ENCODE results near the gene TBCD.

The TBCD gene

DNA sequence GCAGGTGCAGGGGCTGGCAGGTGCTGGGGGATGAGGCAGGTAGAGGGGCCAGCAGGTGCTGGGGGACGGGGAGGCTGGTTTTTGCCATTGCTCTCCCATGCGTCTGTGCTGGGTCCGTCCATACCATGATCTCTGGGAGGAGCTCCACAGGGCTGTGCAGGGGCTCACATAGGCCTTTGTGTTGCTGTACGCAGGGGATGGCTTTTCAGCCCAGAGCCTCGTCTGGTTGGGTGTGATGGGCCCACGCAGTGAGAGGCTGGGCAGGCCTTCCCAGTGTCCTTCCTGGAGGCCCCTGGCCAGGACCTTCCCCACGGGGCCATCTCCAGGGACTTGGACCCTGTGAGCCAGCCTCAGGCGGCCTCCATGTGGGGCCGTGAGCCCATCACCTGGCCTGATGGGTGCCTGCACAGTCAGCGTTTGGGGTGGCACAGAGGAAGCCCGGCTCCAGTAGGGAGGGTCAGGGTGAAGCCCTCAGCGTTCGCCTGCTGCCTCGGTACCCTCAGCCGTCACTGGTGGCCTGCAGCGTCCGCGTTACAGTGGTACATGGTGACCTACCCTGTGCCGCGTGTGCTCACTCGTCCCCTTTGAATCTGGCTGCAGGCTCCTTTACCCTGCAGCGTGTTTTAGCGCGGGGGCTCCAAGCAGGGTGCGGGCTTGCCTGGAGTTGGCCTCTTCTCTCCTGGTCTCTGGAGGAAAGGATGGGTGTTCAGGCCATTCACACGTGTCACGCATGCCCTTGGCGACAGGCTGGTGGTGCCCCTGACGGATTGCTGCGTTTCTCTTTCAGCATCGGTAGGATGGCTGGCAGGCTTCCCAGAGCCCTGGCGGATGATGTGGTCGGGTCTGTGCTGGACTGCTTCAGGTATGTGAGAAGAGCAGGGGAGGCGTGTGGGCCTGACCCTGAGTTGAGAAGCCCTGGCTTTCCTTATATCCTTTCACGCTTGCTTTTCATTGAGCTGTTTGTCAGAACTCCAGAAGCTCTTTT, 57.3 kb downstream of the TBCD start:
- DNase-seq (ENCODE audit: low read depth in 2 of 2, low spot score in 1 of 2) = no peak

DNA sequence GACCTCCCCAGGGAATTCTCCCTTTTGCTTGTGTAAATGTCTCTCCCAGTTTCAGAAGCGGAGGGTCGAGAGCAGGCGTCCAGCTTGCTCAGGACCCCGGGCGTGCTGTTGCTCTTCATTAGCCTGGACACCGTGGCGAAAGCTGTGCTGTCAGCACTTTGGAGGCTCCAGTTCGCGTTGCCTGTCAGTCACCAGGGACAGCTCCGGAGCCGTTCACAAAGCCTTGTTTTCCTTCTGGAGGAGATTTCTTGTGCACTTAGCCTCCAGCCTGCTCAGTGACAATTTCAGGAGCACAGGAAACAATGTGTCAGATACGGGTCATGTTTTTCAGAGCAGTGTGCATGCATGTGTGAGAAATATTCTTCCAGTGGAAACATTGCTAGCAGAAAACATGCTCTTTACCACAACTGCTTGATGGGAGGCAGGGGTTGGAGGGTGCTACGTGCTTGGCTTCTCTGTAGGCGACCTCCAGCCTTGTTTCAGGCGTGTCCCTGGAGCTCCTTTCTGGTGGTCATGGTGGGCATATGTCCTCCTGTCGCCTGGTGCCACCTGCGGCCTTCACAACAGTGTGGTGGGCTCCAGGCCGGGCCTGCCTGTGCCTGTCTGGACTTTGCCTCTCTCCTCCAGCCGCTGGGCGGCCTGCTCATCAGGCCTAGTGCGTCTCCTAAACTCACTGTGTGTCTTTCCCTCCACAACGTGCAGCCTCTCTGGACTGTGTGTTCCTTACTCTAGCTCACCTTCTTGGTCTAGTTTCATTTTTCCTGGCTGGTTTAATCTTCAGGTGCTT, 59.0 kb downstream of the TBCD start:
- no peak for DNase-seq (ENCODE audit: low read depth in 2 of 2, low spot score in 1 of 2)

DNA sequence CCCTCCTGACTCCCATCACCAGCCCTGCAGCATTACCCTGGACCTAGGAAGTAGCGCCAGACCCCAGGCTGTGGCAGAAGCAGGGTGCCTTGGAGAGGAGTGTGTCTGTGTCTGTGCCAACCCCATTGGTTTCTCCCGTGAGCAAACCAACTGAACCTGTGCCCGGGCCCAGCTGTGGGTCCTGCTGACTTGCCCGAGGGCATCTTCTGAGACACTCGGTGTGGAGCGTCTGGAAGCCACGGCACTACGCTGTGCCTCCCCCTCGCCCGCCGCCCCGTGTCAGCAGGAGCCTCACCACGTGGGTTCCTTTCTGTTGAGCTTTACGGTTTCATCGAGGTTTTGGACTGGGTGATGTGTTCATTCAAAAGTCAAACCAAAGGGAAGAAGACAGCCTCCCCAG, 60.2 kb downstream of the TBCD start:
- DNase-seq (ENCODE audit: low read depth in 2 of 2, low spot score in 1 of 2) = no peak

DNA sequence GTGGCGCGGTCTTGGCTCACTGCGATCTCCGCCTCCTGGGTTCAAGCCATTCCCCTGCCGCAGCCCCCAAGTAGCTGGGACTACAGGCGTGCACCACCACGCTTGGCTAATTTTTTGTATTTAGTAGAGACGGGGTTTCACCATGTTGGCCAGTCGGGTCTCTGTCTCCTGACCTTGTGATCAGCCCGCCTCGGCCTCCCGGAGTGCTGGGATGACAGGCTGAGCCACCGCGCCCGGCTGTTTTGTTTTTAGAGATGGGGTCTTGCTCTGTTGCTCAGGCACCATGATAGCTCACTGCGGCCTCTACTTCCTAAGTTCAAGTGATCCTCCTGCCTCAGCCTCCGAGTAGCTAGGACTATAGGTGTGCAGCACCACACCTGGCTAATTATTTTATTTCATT, 60.7 kb downstream of the TBCD start:
- no peak for DNase-seq (ENCODE audit: low read depth in 2 of 2, low spot score in 1 of 2)

DNA sequence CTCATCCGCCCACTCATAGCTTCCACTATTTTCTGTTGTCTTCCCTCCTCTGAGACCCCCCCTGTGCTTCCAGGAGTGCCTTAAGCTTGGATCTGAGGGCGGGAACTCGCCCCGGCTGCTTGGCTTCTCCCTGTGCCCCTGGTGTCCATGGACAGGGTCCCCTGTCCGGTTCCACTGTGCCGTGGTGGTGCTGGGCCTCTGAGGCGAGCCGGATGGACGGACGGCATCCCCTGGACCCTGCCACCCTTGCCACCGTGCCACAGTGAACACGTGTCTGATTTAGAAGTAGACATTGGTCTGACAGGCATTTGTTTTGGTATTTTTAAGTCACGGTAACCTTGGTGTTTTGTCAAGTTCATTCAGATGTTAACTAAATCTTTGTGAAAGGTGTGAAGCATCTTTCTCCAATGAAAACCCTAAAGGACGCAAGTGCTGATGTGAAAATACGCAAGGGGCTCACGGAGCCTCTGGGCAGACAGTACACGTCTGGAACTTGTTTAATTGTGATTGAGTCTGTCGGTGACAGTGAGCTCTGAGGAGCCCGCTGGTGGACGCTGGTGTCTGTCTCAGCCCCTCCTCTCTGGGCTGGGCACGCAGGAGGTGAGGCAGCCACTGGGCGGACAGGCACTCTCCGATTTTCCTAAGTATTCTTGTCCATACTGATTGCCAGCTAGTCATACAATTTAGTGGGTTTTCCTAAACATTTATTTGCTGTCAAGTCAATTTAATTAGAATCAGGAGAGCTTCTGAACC, 61.6 kb downstream of the TBCD start:
- DNase-seq (ENCODE audit: low read depth in 2 of 2, low spot score in 1 of 2) = no peak

DNA sequence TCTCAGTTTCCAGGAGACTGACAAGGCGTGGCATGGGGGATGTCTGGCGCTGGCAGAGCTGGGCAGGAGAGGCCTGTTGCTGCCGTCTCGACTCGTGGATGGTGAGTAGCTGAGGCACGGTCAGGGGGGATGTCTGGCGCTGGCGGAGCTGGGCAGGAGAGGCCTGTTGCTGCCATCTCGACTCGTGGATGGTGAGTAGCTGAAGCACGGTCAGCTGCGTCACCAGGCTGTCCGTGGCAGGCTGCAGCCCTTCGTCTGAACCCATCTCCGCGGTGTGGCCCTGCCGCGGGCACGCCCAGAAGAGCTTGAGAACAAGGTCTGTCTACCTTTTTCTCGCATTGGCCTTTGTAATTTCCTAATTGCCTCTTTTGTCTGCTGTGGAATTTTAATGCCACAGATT, 63.0 kb downstream of the TBCD start:
- no peak for DNase-seq (ENCODE audit: low read depth in 2 of 2, low spot score in 1 of 2)

DNA sequence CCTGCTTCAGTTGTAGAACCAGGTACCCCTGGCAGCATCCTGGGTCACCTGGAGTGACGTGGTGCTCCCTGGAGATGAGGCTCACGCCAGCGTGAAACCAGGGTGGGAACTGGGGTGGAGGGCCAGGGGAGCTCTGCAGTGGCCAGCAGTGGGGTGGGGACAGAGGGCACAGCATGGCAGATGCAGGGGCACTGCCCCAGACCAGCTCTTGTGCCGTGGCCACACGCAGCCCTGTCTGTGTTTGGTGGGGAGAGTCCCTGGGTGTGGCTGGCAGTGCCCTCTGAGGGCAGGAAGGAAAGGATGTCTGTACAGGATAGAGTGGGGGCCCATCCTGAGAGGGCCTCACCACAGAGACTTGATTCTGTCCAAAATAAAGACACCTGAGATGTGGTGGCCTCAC, 63.5 kb downstream of the TBCD start:
- DNase-seq (ENCODE audit: low read depth in 2 of 2, low spot score in 1 of 2) = no peak

DNA sequence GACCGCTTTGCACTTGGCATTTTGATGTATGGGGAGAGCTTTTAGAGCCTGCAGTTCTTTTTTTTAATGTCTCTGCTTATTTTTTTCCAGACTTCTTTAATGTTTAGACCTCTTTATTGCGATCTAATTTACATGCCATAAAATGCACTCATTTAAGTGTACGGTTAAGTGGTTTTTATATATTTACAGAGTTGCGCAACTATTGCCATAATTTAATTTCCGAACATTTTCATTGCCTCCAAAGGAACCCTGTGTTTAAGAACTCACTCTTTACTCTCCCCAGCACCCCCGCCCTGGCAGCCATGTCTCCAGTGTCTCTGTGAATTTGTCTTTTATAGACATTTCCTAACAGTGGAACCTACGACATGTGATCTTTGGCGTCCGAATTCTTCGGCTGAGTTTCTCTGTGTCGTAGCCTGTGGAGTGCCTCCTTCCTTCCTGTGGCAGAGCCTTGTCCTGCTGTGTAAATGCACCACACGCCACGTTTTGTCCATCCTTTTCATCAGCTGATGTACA, 64.0 kb downstream of the TBCD start:
- DNase-seq (ENCODE audit: low read depth in 2 of 2, low spot score in 1 of 2) = no peak

DNA sequence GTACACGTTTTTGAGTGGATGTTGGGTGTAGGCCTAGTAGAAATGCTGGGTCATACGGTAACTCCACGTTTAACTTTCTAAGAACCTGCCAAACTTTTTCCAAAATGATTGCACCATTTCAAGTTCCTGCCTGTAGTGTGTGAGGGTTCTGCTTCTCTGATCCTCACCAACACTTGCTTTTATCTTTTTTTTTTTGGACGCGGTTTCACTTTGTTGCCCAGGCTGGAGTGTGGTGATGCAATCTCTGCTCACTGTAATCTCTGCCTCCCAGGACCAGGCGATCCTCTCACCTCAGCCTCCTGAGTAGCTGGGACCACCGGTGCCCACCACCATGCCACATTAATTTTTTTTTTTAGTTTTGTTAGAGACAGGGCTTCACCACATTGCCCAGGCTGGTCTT, 64.5 kb downstream of the TBCD start:
- DNase-seq (ENCODE audit: low read depth in 2 of 2, low spot score in 1 of 2) = no peak

DNA sequence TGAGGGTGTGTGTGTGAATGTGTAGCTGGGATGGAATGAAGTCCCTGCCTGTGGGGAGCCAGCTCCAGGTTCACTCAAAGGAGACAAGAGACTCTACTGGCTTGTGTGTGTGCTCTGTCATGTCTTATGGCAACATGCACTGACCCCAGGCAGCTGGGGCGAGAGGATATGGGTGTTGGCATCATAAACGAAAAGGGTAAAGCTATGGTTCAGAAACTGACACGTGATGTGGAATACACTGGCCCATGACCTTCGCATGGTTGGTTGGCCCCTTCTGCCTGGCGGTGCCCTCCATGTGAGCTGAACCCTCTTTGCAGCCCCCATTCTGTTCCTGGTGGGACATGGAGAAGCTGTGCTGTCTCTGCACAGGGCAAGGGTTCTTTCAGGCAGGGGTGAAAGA, 66.1 kb downstream of the TBCD start:
- no peak for DNase-seq (ENCODE audit: low read depth in 2 of 2, low spot score in 1 of 2)

DNA sequence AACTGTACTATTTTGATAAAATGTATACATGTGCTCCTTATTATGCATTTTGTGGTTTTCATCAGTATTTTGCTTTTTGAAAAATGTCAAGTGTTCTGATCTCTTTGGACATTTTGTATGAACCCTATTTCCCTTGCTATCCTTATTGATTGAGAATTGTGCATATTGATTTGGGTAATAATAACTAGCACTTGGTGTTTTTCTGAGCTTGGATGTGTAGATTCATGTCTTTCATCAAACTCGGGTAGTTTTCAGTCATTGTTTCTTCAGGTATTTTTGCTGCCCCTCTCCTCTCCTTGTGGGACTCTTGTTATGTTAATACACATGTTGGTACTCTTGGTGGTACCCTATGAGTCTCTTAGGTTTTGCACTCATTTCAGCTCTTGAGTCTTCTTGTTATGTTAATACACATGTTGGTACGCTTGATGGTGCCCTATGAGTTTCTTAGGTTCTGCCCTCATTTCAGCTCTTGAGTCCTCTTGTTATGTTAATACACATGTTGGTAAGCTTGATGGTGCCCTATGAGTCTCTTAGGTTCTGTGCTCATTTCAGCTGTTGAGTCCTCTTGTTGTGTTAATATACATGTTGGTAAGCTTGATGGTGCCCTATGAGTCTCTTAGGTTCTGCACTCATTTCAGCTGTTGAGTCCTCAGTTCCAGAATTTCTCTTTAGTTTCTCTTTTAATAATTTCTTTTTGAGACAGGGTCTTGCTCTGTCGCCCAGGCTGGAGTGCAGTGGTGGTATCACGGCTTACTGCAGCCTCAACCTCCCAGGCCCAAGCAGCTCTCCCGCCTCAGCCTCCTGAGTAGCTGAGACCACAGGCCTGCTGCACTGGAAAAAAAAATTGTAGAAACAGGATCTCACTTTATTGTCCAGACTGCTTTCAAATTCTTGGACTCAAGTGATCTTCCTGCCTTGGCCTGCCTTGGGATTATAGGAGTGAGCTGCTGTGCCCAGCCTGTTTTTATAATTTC, 68.7 kb downstream of the TBCD start:
- no peak for DNase-seq (ENCODE audit: low read depth in 2 of 2, low spot score in 1 of 2)

DNA sequence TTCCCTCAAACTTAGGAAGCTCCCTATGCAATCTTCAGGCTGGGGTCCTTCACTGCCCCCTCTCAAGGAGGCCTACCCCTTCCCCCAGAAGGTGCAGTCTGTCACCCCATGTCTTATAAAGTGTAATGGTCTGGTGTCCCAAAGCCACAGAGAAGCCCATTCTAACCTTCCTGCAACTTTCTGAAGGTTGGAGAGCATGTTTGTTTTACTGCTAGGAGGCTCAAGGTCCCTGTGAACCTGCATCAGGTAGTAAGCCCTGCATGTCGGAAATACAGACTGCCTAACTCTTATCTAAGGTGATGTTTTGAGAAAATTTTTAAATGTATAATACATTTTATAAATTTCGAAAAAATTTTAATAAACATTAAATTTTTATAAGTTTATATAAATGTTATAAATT, 69.7 kb downstream of the TBCD start:
- DNase-seq (ENCODE audit: low read depth in 2 of 2, low spot score in 1 of 2) = no peak

DNA sequence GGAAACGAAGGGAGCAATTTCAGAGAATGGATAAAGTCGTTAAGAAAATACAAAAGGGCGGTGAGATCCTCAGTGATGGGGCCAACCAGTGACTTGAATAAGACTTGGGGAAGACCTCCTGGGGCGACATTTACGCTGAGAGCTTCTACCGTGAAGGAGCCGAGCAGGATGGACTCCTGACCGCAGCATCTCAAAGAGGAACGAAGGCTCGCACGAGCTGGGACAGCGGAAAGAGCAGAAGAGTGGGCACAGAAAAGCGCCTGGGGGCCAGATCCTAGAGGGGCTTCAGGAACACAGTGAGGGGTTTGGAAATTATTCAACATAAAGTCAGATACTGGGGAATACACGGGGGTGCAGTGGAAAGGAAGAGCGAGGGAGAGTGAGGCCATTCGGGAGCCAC, 70.4 kb downstream of the TBCD start:
- DNase-seq (ENCODE audit: low read depth in 2 of 2, low spot score in 1 of 2) = no peak

DNA sequence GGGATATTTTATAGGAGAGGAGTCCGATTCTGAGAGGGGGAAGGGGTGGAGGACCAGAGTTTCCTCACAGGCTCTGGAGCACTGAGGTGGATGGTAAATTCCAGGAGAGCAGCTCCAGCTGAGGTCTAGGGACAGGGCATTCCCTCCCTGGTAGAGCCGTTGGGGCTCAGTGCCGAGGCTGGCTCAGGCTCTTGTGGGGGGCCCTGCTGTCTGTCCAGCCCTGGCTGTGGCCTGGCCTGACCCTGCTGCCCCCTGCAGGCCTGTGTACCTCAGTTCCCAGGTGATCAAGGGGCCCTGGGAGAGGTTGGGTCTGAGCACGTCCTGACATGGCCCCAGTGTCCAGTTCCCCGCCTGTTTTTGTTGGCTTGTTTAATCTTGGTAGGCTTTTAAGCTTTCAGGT, 71.1 kb downstream of the TBCD start:
- no peak for DNase-seq (ENCODE audit: low read depth in 2 of 2, low spot score in 1 of 2)

DNA sequence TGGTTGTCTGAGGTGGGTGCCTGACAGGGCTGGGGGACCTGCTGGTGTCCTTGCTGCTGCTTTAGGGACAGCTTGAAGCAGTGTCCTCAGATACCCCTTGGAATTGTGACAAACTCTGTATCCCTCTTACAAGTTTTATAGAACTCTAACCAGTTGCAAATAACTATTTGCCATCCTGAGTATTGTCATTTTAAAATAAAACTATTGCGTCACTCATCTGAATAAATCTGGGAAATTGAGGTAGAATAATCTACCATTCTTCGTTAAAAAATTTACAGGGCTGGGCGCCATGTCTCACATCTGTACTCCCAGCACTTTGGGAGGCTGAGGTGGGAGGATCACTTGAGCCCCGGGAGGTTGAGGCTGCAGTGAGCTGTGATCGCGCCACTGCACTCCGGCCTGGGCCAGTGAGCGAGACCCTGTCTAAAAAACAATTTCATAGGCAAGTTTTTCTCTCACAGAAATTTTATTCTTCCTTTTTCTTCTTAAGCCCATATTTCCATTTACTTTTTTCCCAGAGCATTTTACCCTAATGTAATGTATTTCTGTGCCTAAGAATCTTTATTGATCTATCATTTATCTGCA, 73.8 kb downstream of the TBCD start:
- DNase-seq (ENCODE audit: low read depth in 2 of 2, low spot score in 1 of 2) = no peak

DNA sequence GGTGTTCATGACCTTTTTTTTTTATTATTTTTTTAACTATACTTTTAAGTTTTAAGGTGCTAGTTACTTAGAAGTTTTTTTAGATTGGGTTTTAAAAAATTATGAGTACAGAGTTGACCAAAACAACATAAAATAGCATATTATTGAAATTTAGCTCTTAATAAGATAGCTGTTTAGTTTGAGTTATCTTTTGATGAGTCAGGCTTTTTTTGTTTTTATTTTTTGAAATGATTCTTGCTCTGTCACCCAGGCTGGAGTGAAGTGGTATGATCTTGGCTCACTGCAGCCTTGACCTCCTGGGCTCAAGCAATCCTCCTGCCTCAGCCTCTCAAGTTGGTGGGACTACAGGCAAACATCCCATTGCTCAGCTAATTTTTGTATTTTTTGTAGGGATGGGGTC, 74.3 kb downstream of the TBCD start:
- DNase-seq (ENCODE audit: low read depth in 2 of 2, low spot score in 1 of 2) = no peak

DNA sequence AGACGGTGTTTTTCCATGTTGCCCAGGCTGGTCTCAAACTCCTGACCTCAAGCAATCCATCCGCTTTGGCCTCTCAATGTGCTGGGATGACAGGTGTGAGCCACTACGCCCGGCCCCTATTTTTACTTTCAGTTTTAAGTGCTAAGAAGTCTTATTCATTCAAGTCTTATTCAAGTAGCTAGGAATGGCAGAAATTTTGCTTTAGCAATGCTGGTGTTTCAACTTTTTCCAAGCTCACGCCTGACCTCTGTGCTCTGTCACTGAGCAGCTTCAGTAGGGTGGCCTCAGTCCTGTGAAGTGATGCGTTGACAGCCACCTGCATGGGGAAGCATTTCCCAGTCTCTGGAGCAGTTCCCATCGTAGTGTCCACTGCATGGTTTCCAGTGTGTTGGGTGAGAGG, 75.1 kb downstream of the TBCD start:
- DNase-seq (ENCODE audit: low read depth in 2 of 2, low spot score in 1 of 2) = no peak

DNA sequence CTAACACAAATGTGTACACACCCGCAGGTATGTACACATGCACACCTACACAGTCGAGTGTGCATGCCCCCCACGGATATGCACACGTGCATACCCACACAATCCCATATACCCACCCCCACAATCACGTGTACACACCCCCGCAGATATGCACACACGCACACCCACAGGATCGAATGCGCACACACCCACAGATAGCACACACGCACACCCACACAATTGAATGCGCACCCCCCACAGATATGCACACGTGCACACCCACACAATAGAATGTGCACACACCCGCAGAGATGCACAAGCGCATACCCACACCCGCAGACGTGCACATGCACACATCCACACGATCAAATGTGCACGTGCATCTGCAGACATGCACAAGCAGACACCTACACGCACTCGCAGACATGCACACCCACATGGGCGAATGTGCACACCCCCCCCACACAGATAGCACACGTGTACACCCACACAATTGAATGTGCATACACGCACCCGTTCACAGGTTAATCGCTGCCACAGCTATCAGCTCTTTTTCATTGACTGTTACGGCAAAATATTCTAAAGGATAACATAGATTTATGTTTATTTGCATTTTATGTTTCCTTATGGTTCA, 77.1 kb downstream of the TBCD start:
- no peak for DNase-seq (ENCODE audit: low read depth in 2 of 2, low spot score in 1 of 2)

DNA sequence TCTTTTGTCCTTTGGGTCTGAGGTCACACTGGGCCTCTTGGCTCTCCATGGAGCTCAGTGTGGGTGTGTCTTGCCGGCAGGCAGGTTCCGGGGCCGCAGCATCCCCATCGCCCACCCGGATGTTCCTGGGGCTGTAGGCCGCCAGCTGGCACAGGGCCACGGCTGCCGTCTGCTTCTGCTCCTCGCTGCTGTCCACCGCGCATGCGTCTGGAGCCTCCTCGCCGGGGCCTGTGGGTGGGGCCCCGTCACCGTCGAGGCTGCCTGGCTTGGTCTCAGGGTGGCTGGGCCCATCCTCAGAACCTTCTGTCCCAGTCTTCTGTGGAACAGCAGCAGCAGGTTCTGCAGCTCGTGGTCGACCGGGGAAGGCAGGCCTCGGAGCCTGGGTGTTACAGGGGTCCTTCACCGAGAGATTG, 78.4 kb downstream of the TBCD start:
- DNase-seq (ENCODE audit: low read depth in 2 of 2, low spot score in 1 of 2) = no peak
